ENCODE results near the gene TP53AIP1.

TP53AIP1 gene

DNA sequence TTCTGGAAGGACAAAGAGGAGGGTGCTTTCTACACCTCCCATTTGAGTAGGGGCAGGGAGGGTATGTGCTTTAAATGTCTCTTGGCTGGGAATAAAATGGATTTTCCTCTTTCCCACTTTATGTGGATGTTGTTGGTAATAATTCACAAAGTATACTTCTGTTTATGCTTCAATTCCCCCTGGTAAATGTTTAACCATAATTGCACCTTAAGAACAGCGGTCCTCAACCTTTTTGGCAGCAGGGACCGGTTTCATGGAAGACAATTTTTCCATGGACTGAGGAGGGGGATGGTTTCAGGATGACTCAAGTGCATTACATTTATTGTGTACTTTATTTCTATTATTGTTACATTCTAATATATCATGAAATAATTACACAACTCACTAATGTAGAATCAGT is 4.0 kb upstream of the TP53AIP1 start:
- no CpG with 5 or more reads among the region's 2 CpGs for WGBS, 2 experiments (ENCODE audit: insufficient coverage in 2 of 2)
- no peaks in the 10 kb centered on the region for H3K4me1 ChIP-seq (ENCODE audit: control insufficient read depth, insufficient read depth, low read length, poor library complexity, severe bottlenecking)

DNA sequence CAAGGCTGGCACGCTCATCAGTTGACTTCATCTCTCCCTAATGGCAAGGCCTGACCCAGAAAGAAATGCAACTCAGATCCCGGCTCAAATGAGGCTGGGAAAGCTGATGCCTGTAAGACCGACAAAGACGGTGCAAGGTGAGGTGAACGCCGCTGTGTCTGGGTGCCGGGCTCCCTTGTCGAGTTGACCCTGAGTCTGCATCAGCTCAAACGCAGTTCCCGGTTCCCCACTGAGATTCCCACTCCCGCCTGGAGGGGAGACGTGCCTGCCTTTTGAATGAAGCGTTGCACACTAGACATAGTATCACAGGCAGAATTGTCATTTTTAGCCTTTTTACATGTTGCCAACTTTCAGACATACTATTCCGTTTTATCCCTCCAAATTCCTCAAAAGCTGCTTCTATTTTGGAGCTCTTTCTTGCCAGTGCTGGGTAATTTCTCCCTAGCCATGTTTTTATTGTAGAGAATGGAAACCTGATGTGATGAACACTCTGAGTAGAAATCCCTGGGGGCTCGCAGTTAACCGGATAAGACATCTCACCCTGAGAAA is 831 bp upstream of the TP53AIP1 start:
- Histone ChIP-seq H3K36me3 (ENCODE audit: control insufficient read depth, insufficient read depth, low read length) (no peaks in the 10 kb centered on the region), H3K4me3 (ENCODE audit: extremely low read depth, insufficient read depth, low read length, poor library complexity, severe bottlenecking) (no peak overlapping the region), H3K27ac (ENCODE audit: low read depth, low read length, severe bottlenecking) (no peak overlapping the region), H3K4me1 (ENCODE audit: control insufficient read depth, insufficient read depth, low read length, poor library complexity, severe bottlenecking) (peaks cover 7% of the 10 kb centered on the region), H3K9me3 (ENCODE audit: control insufficient read depth, low read length) (no peaks in the 10 kb centered on the region)
- 85 to 87% methylated on average over 15 to 16 of the region's 16 CpGs for WGBS, 2 experiments (ENCODE audit: insufficient coverage in 2 of 2)

More for the DNA sequence above, 4.0 kb upstream of the TP53AIP1 start:
- no peak overlapping the region for H3K27ac ChIP-seq (ENCODE audit: low read depth, low read length, severe bottlenecking)
- no peaks in the 10 kb centered on the region for H3K36me3 ChIP-seq (ENCODE audit: control insufficient read depth, insufficient read depth, low read length)
- no peak overlapping the region for H3K4me3 ChIP-seq (ENCODE audit: extremely low read depth, insufficient read depth, low read length, poor library complexity, severe bottlenecking)
- no peaks in the 10 kb centered on the region for H3K9me3 ChIP-seq (ENCODE audit: control insufficient read depth, low read length)

DNA sequence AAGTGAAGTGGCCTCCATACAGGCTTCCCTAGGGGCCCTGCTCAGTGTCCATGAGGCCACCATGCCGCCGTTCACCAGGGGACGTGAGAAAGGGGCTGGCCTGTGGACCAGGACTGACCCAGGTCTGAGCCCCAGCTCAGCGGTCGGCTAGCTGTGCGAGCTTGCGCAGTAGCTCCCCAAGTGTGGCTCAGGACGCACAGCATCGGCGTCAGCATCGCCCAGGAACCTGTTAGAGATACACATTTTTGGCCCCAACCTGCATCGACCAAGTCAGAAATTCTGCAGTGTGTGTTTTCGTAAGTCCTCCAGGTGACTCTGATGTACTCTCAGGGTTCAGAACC is 429 bp downstream of the TP53AIP1 start:
- no peaks in the 10 kb centered on the region for H3K9me3 ChIP-seq (ENCODE audit: control insufficient read depth, low read length)
- H3K27ac ChIP-seq (ENCODE audit: low read depth, low read length, severe bottlenecking), result no peak overlapping the region
- 97% methylated on average over 13 of the region's 13 CpGs for WGBS, 2 experiments (ENCODE audit: insufficient coverage in 2 of 2)
- H3K4me1 ChIP-seq (ENCODE audit: control insufficient read depth, insufficient read depth, low read length, poor library complexity, severe bottlenecking), result peaks cover 8% of the 10 kb centered on the region
- no peaks in the 10 kb centered on the region for H3K36me3 ChIP-seq (ENCODE audit: control insufficient read depth, insufficient read depth, low read length)
- no peak overlapping the region for H3K4me3 ChIP-seq (ENCODE audit: extremely low read depth, insufficient read depth, low read length, poor library complexity, severe bottlenecking)

DNA sequence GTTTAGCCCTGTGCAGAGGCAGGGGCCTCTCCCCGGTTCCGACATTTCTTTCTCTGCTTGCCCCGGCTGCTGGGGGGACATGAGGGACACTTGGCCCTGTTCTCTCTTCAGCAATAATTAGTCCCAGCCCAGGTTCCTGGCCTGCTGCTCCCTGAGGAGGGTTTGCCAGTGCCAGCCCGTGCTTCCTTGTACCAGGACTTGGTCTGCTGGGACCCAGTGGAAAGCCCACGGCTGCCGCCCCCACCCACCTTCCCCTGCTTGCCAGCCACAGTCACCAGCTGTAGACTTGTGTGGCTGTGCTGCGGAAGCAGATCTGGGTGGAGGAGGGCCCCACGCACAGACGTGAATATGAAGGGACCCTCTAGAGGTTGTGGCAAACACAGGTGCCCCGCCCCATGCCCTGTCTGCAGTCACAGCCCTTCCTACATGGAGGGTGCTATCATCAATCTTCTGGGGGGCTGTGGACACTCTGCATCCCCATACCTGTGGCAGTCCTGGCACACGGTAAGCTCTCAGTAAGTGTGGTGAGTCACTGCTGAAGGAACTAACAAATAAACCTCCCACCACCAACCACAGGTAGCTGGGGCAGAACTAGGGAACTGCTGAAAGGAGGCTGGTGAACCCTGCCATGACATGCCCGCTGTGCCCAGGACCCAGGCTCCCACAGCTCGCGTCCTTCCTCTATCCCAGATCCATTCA is 949 bp downstream of the TP53AIP1 start:
- 89 to 90% methylated on average over 10 to 11 of the region's 14 CpGs for WGBS, 2 experiments (ENCODE audit: insufficient coverage in 2 of 2)
- Histone ChIP-seq H3K9me3 (ENCODE audit: control insufficient read depth, low read length) (no peaks in the 10 kb centered on the region), H3K27ac (ENCODE audit: low read depth, low read length, severe bottlenecking) (no peak overlapping the region), H3K36me3 (ENCODE audit: control insufficient read depth, insufficient read depth, low read length) (no peaks in the 10 kb centered on the region), H3K4me1 (ENCODE audit: control insufficient read depth, insufficient read depth, low read length, poor library complexity, severe bottlenecking) (peaks cover 13% of the 10 kb centered on the region), H3K4me3 (ENCODE audit: extremely low read depth, insufficient read depth, low read length, poor library complexity, severe bottlenecking) (no peak overlapping the region)

DNA sequence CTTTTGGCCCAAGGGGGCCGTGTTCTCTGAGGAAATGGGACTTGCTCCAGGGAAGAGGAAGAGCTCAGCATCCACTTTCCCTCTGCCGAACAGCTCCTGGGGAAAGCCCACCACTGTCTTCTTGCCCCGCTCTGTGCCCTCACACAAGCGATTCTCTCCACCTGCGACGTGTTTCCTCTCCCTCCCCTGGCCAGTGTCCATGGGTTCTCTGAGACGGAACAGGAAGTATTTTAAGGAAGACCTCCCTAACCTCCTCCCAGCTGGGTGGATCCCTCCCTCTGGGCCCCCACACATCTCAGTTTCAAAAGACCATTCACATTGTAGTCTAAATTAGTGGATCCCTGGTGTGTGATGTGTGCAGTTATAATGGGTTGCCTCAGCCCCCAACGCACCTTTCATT is 1.6 kb downstream of the TP53AIP1 start:
- WGBS, 2 experiments (ENCODE audit: insufficient coverage in 2 of 2), result 95 to 96% methylated on average over 4 to 8 of the region's 8 CpGs
- Histone ChIP-seq H3K27ac (ENCODE audit: low read depth, low read length, severe bottlenecking) (no peak overlapping the region), H3K36me3 (ENCODE audit: control insufficient read depth, insufficient read depth, low read length) (no peaks in the 10 kb centered on the region), H3K4me3 (ENCODE audit: extremely low read depth, insufficient read depth, low read length, poor library complexity, severe bottlenecking) (no peak overlapping the region), H3K4me1 (ENCODE audit: control insufficient read depth, insufficient read depth, low read length, poor library complexity, severe bottlenecking) (peaks cover 18% of the 10 kb centered on the region), H3K9me3 (ENCODE audit: control insufficient read depth, low read length) (no peaks in the 10 kb centered on the region)

DNA sequence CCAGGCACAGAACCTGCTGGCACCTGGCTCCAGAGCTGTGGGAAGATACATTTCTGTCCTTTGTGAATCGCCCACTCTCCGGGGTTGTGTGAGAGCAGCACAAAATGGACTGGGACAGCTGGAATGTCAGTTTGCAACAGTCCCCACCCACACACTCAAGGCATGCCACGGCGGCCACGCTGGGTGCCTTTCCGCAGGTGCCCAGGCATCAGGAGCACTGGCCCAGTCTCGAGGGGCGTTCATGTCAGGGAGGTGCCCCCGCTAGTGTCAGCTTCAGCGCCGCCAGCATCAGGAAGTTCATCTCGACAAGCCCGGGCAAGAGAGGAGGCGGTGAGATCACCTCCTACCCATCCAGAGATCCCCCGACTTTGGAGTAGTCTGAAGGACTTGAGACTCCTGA is 2.1 kb downstream of the TP53AIP1 start:
- H3K4me1 ChIP-seq (ENCODE audit: control insufficient read depth, insufficient read depth, low read length, poor library complexity, severe bottlenecking), result peaks cover 18% of the 10 kb centered on the region
- WGBS, 2 experiments (ENCODE audit: insufficient coverage in 2 of 2), result 96 to 99% methylated on average over 7 to 13 of the region's 15 CpGs
- no peak overlapping the region for H3K27ac ChIP-seq (ENCODE audit: low read depth, low read length, severe bottlenecking)
- no peaks in the 10 kb centered on the region for H3K36me3 ChIP-seq (ENCODE audit: control insufficient read depth, insufficient read depth, low read length)
- H3K9me3 ChIP-seq (ENCODE audit: control insufficient read depth, low read length), result no peaks in the 10 kb centered on the region
- H3K4me3 ChIP-seq (ENCODE audit: extremely low read depth, insufficient read depth, low read length, poor library complexity, severe bottlenecking), result no peak overlapping the region

DNA sequence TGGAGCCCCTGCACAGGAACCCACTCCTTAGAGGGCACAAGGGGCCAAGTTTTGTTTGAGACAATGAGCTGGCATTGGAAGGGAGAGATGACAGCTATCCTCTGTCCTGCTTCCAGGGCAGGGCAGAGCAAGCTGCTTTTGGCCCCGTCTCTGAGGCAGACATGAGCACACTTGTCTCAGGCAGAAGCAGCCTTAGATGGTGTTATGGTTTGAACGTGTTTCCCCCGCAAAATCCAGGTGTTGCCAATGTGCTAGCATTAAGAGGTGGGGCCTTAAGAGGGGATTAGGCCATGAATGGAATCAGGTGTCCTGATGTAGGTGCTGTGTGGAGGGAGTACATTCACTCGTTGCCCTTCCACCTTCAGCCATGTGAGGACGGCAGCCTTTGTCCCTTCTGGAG is 2.5 kb downstream of the TP53AIP1 start:
- WGBS, 2 experiments (ENCODE audit: insufficient coverage in 2 of 2), result 83 to 95% methylated on average over 3 to 4 of the region's 5 CpGs
- Histone ChIP-seq H3K9me3 (ENCODE audit: control insufficient read depth, low read length) (no peaks in the 10 kb centered on the region), H3K27ac (ENCODE audit: low read depth, low read length, severe bottlenecking) (no peak overlapping the region), H3K4me1 (ENCODE audit: control insufficient read depth, insufficient read depth, low read length, poor library complexity, severe bottlenecking) (peaks cover 18% of the 10 kb centered on the region), H3K4me3 (ENCODE audit: extremely low read depth, insufficient read depth, low read length, poor library complexity, severe bottlenecking) (no peak overlapping the region), H3K36me3 (ENCODE audit: control insufficient read depth, insufficient read depth, low read length) (no peaks in the 10 kb centered on the region)

DNA sequence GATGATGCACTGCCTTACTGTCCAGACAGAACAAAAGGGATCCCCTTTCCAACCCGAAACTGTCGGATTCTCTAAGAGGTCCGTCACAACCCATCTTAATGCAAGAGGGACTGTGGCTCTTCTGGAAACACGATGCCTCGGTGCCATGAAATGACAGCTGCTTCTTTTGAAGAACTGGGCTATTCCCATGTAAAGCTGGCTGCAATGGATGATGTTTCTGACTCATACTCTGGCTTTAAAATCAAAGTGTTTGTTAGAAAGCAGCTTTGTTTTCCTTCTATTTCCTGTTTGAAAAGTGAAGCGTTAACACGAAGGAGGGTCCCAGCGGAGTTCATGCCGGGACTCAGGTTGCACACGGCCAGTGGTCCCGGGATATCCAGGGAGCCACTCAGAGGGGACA is 3.1 kb downstream of the TP53AIP1 start:
- Histone ChIP-seq H3K4me1 (ENCODE audit: control insufficient read depth, insufficient read depth, low read length, poor library complexity, severe bottlenecking) (peaks cover 18% of the 10 kb centered on the region), H3K36me3 (ENCODE audit: control insufficient read depth, insufficient read depth, low read length) (no peaks in the 10 kb centered on the region), H3K9me3 (ENCODE audit: control insufficient read depth, low read length) (no peaks in the 10 kb centered on the region), H3K27ac (ENCODE audit: low read depth, low read length, severe bottlenecking) (no peak overlapping the region), H3K4me3 (ENCODE audit: extremely low read depth, insufficient read depth, low read length, poor library complexity, severe bottlenecking) (no peak overlapping the region)
- 84 to 92% methylated on average over 11 of the region's 11 CpGs for WGBS, 2 experiments (ENCODE audit: insufficient coverage in 2 of 2)

DNA sequence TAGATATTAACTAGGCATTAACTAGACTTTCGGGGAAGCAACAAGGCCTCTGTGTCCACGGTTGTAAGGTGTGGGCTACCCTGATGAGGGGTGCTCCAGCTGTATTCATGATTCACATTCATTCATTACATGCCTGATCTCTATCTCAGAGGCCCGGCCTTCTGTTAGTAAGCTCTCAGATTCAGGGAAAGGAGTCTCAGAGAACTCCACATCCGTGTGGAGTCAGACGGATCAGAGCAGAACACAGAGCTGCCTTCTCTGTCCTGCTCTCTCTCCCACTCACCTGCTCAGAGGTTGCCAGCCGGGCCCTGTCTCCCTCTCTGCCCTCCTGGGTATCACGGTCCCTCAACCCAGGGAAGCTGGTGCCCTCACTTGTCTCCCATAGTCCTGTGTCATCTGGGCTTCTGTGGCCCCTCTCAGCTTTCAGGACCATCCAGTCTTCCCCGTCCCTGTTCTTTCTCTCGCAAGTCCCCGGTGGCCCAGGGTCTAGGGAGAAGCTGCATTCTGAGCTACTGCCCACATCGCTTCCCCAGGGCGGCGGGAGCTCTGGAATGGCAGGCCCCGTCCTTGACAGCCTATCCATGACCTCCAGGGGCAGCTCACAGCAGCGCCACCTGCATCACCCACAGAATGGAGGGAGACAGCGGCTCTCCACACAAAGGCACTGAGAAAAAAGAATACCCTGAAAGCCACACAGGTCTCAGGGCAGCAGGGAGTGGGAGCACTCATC is 4.3 kb downstream of the TP53AIP1 start:
- Histone ChIP-seq H3K27ac (ENCODE audit: low read depth, low read length, severe bottlenecking) (no peak overlapping the region), H3K9me3 (ENCODE audit: control insufficient read depth, low read length) (no peaks in the 10 kb centered on the region), H3K36me3 (ENCODE audit: control insufficient read depth, insufficient read depth, low read length) (no peaks in the 10 kb centered on the region), H3K4me3 (ENCODE audit: extremely low read depth, insufficient read depth, low read length, poor library complexity, severe bottlenecking) (no peak overlapping the region), H3K4me1 (ENCODE audit: control insufficient read depth, insufficient read depth, low read length, poor library complexity, severe bottlenecking) (peaks cover 21% of the 10 kb centered on the region)
- WGBS, 2 experiments (ENCODE audit: insufficient coverage in 2 of 2), result 92% methylated on average over 15 to 16 of the region's 16 CpGs

DNA sequence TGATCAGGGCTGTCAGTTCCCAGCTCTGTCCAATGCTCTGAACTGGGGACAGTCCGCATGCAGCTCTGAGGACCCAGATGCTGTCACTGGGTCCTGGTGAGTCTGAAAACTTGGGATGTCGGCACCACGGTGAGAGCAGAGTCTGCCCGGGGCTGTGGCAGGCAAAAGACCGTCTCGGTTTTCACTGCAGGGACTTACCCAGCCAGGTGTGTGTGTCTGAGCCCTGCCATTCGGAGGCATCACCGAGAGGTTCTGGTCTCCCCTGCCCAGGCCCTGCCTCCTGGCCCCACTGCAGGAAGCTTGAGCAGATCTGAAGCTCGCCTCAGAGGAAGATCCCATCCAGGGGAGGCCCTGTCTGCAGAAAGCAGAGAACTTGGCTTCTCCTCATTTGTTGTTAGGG is 5.2 kb downstream of the TP53AIP1 start:
- WGBS, 2 experiments (ENCODE audit: insufficient coverage in 2 of 2), result 83 to 86% methylated on average over 9 of the region's 9 CpGs
- no peak overlapping the region for H3K4me3 ChIP-seq (ENCODE audit: extremely low read depth, insufficient read depth, low read length, poor library complexity, severe bottlenecking)
- no peak overlapping the region for H3K27ac ChIP-seq (ENCODE audit: low read depth, low read length, severe bottlenecking)
- no peaks in the 10 kb centered on the region for H3K36me3 ChIP-seq (ENCODE audit: control insufficient read depth, insufficient read depth, low read length)
- peaks cover 21% of the 10 kb centered on the region for H3K4me1 ChIP-seq (ENCODE audit: control insufficient read depth, insufficient read depth, low read length, poor library complexity, severe bottlenecking)
- H3K9me3 ChIP-seq (ENCODE audit: control insufficient read depth, low read length), result no peaks in the 10 kb centered on the region

Measured in mesodermal cell (in vitro differentiated cells).